Stimulated activated CD4-positive, alpha-beta T cell treated with anti-CD3 and anti-CD28 coated beads, TNF-alpha, amount 100 ng/mL, for 4 hours (primary cell): ENCODE results near the gene NAGLU.
"Not testable (repeated sequence)": the region's sequence is repeated elsewhere in the genome, so short reads cannot be mapped to it uniquely, and the experiment has no call there.

Experiments
- DNase-seq, 3 experiments: peaks; one replicate each; pipeline ENCODE4 v3.0.0-alpha.2; 2020; ENCODE audit warnings: low read depth in 3 of 3

NAGLU gene

DNA sequence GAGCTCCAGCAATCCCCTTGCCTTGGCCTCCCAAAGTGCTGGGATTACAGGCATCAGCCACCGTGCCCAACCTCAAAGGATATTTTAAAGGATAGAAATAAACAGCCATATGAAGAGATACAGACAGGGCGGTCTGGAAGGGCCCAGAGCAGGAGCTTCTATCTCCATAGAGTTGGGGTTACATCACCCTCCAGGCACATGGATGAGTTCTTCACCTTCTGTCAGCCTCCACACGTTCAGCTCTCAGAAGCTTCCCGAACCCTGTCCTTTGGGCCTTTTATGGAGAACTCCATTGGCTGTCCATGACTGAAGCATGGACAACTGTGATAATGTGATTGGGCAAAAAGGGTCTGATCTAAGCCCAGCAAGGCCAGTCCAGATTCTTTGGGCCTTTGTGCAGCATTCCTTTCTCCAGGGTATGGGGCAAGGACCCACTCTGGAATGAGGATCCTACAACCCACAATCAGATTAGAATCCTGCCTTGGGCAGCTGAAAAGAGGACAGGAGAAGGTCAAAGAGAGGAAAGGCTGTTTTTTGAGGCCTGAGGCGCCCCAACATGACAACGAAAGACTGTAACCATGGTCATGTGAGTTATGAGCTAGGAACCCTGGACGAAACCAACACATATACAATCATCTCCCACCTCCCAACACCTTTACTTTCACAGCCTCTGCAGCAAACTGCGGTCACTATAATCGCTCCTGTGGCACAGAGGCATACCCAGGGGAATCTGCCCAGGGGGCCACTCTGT, 9.9 kb downstream of the NAGLU start:
- not testable (repeated sequence) for DNase-seq

DNA sequence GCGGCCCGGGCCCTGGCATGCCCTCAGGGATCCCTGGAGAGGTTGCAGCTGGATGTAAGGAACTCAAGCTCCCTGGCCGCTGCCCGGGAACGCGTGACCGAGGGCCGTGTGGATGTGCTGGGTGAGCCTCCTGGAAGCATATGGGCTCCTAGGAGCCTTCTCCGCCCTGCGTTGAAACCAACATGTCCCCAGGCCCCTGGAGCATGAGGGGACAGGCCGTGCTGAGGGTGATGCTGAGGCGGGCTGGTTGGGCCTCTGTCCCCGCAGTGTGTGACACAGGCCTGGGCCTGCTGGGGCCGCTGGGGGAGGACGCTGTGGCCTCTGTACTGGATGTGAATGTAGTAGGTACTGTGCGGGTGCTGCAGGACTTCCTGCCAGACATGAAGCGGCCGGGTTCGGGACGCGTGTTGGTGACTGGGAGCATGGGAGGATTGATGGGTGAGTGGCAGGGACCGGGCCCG, 11.0 kb downstream of the NAGLU start:
- no peak for DNase-seq

DNA sequence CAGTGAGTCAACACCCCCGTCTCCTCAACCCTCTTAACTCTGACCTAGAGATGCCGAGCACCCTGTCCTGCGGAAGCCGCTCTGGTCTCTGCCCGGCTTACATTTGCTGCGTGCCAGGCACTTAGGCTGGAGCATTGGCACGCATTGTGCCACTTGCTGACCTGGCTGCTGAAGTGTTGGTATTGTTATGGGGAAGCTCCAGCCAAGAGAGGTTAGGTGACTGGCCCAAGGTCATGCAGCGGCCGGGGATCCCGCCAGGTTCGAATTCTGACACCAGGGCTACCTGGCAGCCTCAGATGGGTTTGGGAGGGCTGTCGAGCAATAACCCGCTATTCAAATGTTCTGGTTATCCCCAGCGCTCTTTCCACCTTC, 11.6 kb downstream of the NAGLU start:
- DNase-seq, result no peak

DNA sequence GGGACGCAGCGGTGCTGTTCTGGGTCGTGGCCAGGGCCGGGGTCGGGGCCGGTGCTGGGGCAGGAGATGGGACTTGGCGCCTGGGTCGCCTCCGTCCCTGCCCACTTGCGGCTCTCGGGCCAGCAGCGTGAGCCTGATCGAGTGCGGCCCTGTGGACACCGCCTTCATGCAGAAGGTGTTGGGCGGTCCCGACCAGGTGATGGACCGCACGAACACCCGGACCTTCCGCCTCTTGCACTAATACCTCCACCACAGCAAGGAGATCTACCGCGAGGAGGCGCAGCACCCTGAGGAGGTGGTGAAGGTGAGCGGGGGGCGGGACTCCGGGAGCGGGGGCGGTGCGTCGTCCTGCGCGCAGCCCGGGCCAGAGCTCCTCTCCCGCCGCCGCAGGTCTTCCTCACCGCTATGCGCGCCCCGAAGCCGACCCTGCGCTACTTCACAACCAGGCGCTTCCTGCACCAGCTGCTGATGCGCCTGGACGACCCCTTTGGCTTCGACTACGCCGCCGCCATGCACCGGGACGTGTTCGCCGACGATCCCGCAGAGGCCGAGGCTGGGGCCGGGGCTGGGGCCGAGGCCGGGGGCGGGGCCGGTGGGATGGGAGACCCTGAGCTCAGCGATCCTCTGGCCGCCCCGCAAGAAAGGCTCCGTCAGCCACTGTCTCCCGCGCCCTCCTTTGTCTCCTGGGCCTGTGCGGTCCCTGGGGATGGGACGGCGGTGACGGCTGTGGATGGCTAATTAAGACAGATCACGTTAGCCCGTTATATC, 12.2 kb downstream of the NAGLU start:
- DNase-seq, result peak; percentile 59 to 66 (median 64)

DNA sequence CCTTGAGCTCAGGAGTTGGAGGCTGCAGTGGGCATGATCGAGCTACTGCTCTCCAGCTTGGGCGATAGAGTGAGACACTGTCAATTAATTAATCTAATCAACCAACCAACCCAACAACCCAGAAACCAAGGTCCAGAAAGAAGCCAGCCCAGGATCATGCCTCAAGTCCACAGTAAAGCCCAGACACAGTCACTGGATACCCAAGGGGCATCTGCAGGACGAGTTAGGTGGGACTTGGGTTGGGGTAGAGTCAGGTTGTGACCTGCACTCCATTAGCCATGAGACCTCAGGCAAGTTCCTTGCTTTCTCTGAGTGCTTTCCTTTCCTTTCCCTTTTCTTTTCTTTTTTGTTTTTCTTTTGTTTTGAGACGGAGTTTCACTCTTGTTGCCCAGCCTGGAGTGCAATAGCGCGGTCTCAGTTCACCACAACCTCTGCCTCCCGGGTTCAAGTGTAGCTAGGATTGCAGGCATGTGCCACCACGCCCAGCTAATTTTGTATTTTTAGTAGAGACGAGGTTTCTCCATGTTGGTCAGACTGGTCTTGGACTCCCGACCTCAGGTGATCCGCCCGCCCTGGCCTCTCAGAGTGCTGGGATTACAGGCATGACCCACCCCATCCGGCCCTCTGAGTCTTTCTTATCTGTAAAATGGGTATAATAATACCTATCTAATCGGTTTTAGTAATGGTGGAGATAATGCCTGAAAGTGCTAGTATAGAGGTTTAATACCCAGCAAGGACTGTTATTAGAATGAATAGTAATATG, 13.1 kb downstream of the NAGLU start:
- no peak for DNase-seq

DNA sequence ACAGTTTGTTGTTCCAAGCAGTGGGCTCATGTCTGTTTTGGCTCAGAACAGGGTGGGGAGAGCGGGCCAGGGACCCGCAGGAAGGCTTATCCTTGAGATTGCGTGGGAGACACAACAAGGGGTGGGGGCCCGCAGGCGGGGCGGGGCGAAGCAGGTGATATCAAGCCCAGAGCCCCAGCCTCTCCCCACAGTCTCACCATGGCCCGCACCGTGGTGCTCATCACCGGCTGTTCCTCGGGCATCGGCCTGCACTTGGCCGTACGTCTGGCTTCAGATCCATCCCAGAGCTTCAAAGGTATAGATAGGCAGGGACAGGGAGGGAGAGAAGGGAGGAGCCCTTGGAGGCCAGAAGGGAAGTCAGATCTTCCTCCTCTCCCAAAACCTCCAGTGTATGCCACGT, 16.7 kb downstream of the NAGLU start, which contains the start of gene HSD17B1:
TSS of gene HSD17B1 (plus strand) at position 188 of the 400 bp plus-strand sequence. CDS start at position 199, 11 bp downstream.
- not testable (repeated sequence) for DNase-seq

DNA sequence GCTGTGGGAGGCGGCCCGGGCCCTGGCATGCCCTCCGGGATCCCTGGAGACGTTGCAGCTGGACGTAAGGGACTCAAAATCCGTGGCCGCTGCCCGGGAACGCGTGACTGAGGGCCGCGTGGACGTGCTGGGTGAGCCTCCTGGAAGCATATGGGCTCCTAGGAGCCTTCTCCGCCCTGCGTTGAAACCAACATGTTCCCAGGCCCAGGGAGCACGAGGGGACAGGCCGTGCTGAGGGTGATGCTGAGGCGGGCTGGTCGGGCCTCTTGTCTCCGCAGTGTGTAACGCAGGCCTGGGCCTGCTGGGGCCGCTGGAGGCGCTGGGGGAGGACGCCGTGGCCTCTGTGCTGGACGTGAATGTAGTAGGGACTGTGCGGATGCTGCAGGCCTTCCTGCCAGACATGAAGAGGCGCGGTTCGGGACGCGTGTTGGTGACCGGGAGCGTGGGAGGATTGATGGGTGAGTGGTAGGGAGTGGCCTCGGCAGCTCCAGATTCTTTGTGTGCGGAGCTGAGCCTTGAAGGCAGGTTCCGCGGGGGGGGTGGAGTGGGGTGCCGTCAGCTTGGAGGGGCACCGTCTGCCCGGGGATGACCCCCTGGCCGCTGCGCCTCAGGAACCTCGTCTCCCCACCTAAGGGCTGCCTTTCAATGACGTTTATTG, 17.2 kb downstream of the NAGLU start:
- DNase-seq, result no peak

DNA sequence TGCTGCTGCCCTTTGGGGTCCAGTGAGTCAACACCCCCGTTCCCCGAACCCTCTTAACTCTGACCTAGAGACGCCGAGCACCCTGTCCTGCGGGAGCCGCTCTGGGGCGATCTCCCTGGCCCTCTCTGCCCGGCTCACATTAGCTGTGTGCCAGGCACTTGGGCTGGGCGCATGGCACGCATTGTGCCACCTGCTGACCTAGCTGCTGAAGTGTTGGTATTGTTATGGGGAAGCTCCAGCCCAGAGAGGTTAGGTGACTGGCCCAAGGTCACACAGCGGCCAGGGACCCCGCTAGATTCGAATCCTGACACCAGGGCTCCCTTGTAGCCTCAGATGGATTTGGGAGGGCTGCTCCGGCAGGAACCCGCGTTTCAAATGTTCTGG, 17.8 kb downstream of the NAGLU start:
- no peak for DNase-seq

DNA sequence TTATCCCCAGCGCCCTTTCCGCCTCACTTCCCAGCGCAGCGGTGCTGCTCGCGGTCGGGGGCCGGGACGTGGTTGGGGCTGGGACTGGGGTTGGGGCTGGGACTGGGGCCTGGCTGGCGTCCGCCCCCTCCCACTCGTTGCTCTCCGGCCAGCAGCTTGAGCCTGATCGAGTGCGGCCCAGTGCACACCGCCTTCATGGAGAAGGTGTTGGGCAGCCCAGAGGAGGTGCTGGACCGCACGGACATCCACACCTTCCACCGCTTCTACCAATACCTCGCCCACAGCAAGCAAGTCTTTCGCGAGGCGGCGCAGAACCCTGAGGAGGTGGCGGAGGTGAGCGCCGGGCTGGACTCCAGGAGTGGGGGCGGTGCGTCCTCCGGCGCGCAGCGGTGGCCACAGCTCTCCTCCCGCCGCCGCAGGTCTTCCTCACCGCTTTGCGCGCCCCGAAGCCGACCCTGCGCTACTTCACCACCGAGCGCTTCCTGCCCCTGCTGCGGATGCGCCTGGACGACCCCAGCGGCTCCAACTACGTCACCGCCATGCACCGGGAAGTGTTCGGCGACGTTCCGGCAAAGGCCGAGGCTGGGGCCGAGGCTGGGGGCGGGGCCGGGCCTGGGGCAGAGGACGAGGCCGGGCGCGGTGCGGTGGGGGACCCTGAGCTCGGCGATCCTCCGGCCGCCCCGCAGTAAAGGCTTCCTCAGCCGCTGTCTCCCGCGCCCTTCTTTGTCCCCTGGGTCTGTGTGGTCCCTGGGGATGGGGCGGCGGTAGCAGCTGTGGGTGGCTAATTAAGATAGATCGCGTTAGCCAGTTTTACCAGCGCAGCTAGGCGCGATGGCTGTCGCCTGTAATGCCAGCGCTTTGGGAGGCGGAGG, 18.4 kb downstream of the NAGLU start:
- peak in 1 of 3 experiments; percentile 46 for DNase-seq

DNA sequence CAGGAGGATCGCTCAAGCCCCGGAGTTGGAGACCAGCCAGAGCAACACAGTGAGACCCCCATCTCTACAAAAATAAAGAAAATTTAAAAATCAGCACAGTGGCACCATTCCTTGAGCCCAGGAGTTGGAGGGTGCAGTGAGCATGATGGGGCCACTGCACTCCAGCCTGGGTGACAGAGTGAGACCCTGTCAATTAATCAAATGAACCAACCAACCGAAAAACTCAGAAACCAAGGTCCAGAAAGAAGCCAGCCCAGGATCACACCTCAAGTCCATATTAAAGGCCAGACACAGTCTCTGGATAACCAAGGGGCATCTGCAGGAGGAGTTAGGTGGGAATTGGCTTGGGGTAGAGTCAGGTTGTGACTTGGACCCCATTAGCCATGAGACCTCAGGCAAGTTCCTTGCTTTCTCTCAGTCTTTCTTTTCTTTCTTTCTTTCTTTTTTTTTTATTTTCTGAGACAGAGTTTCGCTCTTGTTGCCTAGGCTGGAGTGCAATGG, 19.1 kb downstream of the NAGLU start:
- DNase-seq, result no peak

DNA sequence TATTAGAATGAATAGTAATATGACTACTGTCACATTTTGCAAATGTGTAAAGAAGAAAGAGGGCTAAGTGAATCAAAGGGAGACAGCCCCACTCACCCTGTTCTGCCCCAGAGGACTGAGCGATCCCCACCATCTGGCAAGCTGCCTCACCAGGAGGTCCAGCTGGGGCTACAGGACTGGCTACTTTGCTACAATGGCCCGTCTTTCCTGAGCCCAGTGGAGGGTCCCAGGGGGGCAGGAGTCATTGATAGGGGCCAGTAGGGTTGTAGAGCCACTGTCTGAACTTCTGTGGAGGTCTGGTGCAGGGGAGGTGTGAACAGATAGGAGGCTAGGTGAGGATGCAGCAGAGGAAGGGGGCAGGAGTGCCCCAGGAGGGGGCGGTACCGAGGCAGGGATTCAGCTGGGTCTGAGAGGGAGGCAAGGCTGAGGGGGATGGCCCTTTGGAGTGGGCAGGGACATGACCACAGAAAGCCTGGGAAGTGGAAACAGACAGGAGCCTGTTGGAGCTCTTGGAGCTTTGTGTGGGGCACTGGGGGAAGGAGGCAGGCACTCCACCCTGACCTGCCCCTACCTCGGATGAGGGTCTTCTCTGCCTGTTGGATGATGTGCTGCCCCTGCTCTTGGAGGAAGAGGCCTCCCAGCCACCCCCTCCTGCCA, 20.0 kb downstream of the NAGLU start:
- not testable (repeated sequence) for DNase-seq

DNA sequence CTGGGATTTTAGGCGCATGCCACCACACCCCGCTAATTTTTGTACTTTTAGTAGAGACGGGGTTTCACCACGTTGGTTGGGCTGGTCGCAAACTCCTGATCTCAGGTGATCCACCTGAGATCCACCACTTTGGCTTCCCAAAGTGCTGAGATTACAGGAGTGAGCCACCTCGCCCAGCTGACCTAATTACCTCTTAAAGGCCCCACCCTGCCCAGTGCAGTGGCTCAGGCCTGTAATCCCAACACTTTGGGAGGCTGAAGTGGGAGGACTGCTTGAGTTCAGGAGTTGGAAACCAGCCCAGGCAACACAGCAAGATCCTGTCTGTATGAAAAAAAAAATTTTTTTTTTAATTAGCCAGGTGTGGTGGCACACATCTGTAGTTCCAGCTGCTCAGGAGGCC, 23.0 kb downstream of the NAGLU start:
- no peak for DNase-seq

DNA sequence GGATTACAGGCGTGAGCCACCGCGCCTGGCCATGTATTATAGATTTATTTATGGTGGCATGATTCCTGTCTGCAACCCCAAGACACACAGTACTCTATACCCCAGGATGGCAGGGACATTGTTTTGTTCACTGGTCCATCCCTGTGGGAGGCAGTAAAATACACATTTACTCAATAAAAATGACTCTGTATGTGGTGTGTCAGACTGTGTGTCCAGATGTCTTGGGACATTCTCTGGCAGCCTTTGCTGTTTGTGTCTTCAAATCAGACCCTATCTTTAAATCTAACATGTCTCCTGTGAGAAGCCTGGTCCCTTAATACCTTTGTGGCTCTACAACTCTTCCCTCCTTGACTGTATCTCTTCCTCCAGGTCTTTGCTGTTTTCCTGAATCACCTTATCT, 24.2 kb downstream of the NAGLU start:
- no peak for DNase-seq

DNA sequence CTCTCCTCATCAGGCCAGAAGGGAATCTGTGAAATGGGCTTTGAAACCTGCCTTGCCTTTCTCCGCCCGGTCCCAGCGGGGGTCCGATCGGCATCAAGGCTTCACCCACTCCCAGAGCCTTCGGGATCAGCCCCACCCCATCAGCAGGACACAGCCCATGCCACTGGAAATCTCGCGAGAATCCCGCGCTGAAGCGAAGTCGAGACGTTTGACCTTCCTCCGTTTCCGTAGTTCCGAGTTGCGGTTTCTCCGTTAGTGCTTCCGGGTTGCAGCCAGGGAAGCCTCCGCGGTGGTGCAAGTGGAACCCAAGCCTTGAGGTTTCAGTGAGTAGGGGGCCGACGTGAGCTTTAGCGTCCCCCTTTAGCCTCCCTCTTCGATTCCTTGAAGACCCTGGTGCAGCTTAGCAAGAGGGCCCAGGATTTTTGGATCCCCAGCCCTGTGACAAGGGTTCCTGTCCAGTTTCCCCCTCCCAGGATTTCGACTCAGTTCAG, 25.9 kb downstream of the NAGLU start, which contains the start of gene COASY:
TSS of gene COASY (plus strand) at position 252 of the 491 bp plus-strand sequence. CDS start 475 bp downstream, outside the sequence.
- peak; percentile 83 to 86 (median 85) for DNase-seq

DNA sequence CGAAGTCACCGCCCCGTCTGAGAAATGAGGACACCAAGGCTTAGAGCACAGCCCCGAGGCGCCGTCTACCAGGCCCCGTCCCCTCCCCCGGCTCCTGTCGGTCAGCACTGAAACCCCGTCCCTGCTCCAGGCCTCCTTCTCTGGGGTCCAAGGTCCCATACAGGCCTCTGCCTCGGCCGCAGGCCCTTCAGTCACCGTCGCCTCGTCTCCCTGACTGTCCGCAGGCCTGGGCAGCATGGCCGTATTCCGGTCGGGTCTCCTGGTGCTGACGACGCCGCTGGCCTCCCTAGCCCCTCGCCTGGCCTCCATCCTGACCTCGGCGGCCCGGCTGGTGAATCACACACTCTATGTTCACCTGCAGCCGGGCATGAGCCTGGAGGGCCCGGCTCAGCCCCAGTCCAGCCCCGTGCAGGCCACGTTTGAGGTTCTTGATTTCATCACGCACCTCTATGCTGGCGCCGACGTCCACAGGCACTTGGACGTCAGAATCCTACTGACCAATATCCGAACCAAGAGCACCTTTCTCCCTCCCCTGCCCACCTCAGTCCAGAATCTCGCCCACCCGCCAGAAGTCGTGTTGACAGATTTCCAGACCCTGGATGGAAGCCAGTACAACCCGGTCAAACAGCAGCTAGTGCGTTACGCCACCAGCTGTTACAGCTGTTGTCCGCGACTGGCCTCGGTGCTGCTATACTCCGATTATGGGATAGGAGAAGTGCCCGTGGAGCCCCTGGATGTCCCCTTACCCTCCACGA, 26.5 kb downstream of the NAGLU start:
- DNase-seq, result no peak

DNA sequence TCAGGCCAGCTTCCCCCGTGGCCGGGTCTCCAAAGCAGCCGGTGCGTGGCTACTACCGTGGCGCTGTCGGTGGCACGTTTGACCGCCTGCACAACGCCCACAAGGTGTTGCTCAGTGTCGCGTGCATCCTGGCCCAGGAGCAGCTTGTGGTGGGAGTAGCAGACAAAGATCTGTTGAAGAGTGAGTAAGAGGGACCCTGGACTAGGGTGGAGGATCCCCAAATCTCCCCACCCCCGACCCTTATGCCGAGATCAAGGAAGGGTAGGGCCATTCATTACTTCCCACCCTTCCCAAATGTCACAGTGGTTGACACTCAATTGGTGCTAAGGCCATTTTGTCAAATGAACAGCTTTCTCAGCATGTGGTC, 27.1 kb downstream of the NAGLU start:
- DNase-seq, result no peak

DNA sequence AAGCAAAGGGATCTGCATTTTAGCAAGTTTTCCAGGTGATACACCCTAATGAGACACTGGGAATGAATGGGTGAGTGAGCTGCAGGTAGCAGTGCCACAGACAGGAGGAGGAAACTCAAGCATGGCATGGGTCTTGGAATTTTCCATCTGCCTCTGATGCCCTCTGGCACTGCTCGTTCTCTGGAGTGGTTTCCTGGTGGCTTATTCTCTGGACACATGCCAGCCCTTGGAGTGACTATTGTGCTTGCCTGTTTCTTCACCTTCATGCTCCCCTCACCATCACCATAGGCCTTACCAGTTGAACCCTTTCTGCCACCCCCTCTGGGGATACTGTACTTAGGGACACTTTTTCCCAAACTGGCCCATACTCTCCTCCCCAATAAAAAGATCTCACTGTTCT, 27.5 kb downstream of the NAGLU start:
- DNase-seq, result no peak

DNA sequence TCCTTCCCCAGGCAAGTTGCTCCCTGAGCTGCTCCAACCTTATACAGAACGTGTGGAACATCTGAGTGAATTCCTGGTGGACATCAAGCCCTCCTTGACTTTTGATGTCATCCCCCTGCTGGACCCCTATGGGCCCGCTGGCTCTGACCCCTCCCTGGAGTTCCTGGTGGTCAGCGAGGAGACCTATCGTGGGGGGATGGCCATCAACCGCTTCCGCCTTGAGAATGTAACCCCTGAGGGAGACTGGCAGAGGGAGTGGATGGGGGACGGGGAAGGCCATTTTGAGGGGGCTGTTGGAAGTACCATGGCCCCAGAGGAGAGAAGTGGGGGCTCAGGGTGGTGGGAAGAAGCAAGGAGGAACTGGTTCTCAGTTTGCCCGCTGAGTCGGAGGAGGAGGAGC, 27.9 kb downstream of the NAGLU start:
- DNase-seq, result no peak
